ENCODE data around the gene ADD2.

Gene ADD2

GRCh38 chr2:70670202-70670601, 97.8 kb downstream of the ADD2 start:
- DNase-seq, result no peak

GRCh38 chr2:70668911-70669310, 99.1 kb downstream of the ADD2 start:
- no peak for DNase-seq

GRCh38 chr2:70668432-70668831, 99.6 kb downstream of the ADD2 start:
- DNase-seq, result no peak

GRCh38 chr2:70664525-70664924, 103.5 kb downstream of the ADD2 start:
- no peak for DNase-seq

GRCh38 chr2:70663411-70663810, 104.6 kb downstream of the ADD2 start:
- no peak for DNase-seq

- no peak for DNase-seq
Measured at GRCh38 chr2:70659551-70659950, 108.4 kb downstream of the ADD2 start.

- no peak for DNase-seq
Measured at GRCh38 chr2:70658476-70658875, 109.5 kb downstream of the ADD2 start.

- no peak for DNase-seq
Measured at GRCh38 chr2:70657246-70657645, 110.8 kb downstream of the ADD2 start.

GRCh38 chr2:70656421-70657010, 111.5 kb downstream of the ADD2 start:
- DNase-seq, result no peak

- DNase-seq, result no peak
Measured at GRCh38 chr2:70655786-70656185, 112.2 kb downstream of the ADD2 start.

- DNase-seq, result peak; percentile 0 to 61
Measured at GRCh38 chr2:70655211-70655610, 112.8 kb downstream of the ADD2 start.

- no peak for DNase-seq
Measured at GRCh38 chr2:70651727-70652126, 116.3 kb downstream of the ADD2 start.

GRCh38 chr2:70651014-70651413, 117.0 kb downstream of the ADD2 start:
- DNase-seq, result no peak

- no peak for DNase-seq
Measured at GRCh38 chr2:70648961-70649360, 119.0 kb downstream of the ADD2 start.

GRCh38 chr2:70647873-70648481, 120.0 kb downstream of the ADD2 start:
- peak; percentile 26 to 71 for DNase-seq

- DNase-seq, result no peak
Measured at GRCh38 chr2:70646420-70646818, 121.6 kb downstream of the ADD2 start.

- peak; percentile 18 to 54 for DNase-seq
Measured at GRCh38 chr2:70645733-70646419, 122.1 kb downstream of the ADD2 start.

GRCh38 chr2:70643715-70644114, 124.3 kb downstream of the ADD2 start:
- peak; percentile 13 to 50 for DNase-seq

- DNase-seq, result no peak
Measured at GRCh38 chr2:70641263-70641784, 126.7 kb downstream of the ADD2 start.

GRCh38 chr2:70639841-70640436, 128.1 kb downstream of the ADD2 start:
- no peak for DNase-seq

GRCh38 chr2:70638561-70638960, 129.4 kb downstream of the ADD2 start:
- DNase-seq, result no peak

- DNase-seq, result no peak
Measured at GRCh38 chr2:70633508-70633907, 134.5 kb downstream of the ADD2 start.

GRCh38 chr2:70632966-70633365, 135.0 kb downstream of the ADD2 start:
- DNase-seq, result no peak

GRCh38 chr2:70632388-70632787, 135.6 kb downstream of the ADD2 start:
- DNase-seq, result no peak
